ENCODE results near the gene MACF1. TPM values are rescaled to one million over a fixed set of nuclear protein-coding genes. Genes with fewer than 3 reads are reported as not detected.

The MACF1 gene
- total RNA-seq, 3 donors from 2014 or later, result 279 to 350 (median 325) TPM

- H3K27ac ChIP-seq, result no peak overlapping the region
- no peaks in the 10 kb centered on the region for H3K9me3 ChIP-seq
- TF ChIP-seq POLR2A (IDR thresholded peaks at IDR 0.05) (no peak), CTCF (IDR thresholded peaks at IDR 0.05) (no peak), POLR2AphosphoS5 (IDR thresholded peaks at IDR 0.05) (no peak)
- intact Hi-C loops (cut with DNase I; ENCODE audit: low total_unique reads), result no loop called here
- H3K27me3 ChIP-seq, result no peaks in the 10 kb centered on the region
- H3K4me3 ChIP-seq, result no peak overlapping the region
- DNase-seq (ENCODE audit: low spot score in 2 of 2), result no peak
- no peaks in the 10 kb centered on the region for H3K4me1 ChIP-seq
- peaks cover 4% of the 10 kb centered on the region for H3K36me3 ChIP-seq
Observed at GRCh38 chr1:39287541-39287940, 83.0 kb downstream of the MACF1 start.

GRCh38 chr1:39288735-39289465 lies 84.4 kb downstream of the MACF1 start:
- no peak for TF ChIP-seq POLR2A (IDR thresholded peaks at IDR 0.05)
- TF ChIP-seq POLR2AphosphoS5 (IDR thresholded peaks at IDR 0.05), result no peak
- no peak for TF ChIP-seq CTCF (IDR thresholded peaks at IDR 0.05)
- H3K27me3 ChIP-seq, result no peaks in the 10 kb centered on the region
- H3K36me3 ChIP-seq, result peaks cover 4% of the 10 kb centered on the region
- no peak overlapping the region for H3K27ac ChIP-seq
- intact Hi-C loops (cut with DNase I; ENCODE audit: low total_unique reads), result no loop called here
- H3K4me3 ChIP-seq, result no peak overlapping the region
- H3K9me3 ChIP-seq, result no peaks in the 10 kb centered on the region
- DNase-seq (ENCODE audit: low spot score in 2 of 2), result no peak
- no peaks in the 10 kb centered on the region for H3K4me1 ChIP-seq

GRCh38 chr1:39292401-39292800 lies 87.9 kb downstream of the MACF1 start:
- intact Hi-C loops (cut with DNase I; ENCODE audit: low total_unique reads), result no loop called here
- Histone ChIP-seq H3K9me3 (no peaks in the 10 kb centered on the region), H3K27ac (no peak overlapping the region), H3K4me3 (no peak overlapping the region), H3K36me3 (peaks cover under 1% of the 10 kb centered on the region), H3K4me1 (no peaks in the 10 kb centered on the region), H3K27me3 (no peaks in the 10 kb centered on the region)
- TF ChIP-seq CTCF (IDR thresholded peaks at IDR 0.05), result no peak
- TF ChIP-seq POLR2A (IDR thresholded peaks at IDR 0.05), result no peak
- DNase-seq (ENCODE audit: low spot score in 2 of 2), result no peak

GRCh38 chr1:39293375-39294070 lies 89.0 kb downstream of the MACF1 start:
- Histone ChIP-seq H3K4me1 (no peaks in the 10 kb centered on the region), H3K9me3 (no peaks in the 10 kb centered on the region), H3K27me3 (no peaks in the 10 kb centered on the region), H3K4me3 (no peak overlapping the region), H3K36me3 (no peaks in the 10 kb centered on the region), H3K27ac (no peak overlapping the region)
- DNase-seq (ENCODE audit: low spot score in 2 of 2), result no peak
- TF ChIP-seq POLR2A (IDR thresholded peaks at IDR 0.05) (no peak), POLR2AphosphoS5 (IDR thresholded peaks at IDR 0.05) (no peak), CTCF (IDR thresholded peaks at IDR 0.05) (no peak)
- intact Hi-C loops (cut with DNase I; ENCODE audit: low total_unique reads), result no loop called here

GRCh38 chr1:39294531-39294930 lies 90.0 kb downstream of the MACF1 start:
- DNase-seq (ENCODE audit: low spot score in 2 of 2), result no peak
- H3K36me3 ChIP-seq, result no peaks in the 10 kb centered on the region
- H3K4me3 ChIP-seq, result no peak overlapping the region
- H3K4me1 ChIP-seq, result no peaks in the 10 kb centered on the region
- H3K27ac ChIP-seq, result peak overlapping the region; percentile 11 to 30
- TF ChIP-seq POLR2AphosphoS5 (IDR thresholded peaks at IDR 0.05) (no peak), POLR2A (IDR thresholded peaks at IDR 0.05) (no peak), CTCF (IDR thresholded peaks at IDR 0.05) (no peak)
- intact Hi-C loops (cut with DNase I; ENCODE audit: low total_unique reads), result no loop called here
- no peaks in the 10 kb centered on the region for H3K27me3 ChIP-seq
- no peaks in the 10 kb centered on the region for H3K9me3 ChIP-seq

All from breast epithelium (tissue), 4 donors.